DMS79 (cell line): ENCODE results near the gene GPR35.

Experiments
- DNase-seq: peaks from one replicate; lab custom pipeline; 2025; lab: John Stamatoyannopoulos, UW

GPR35 gene

GRCh38 chr2:240624950-240625621, at the start of gene GPR35:
TSS of gene GPR35 (plus strand) at chr2:240625480. CDS start at chr2:240629953, 4,473 bp downstream.
- DNase-seq, result no peak

- DNase-seq, result no peak
Observed at GRCh38 chr2:240576036-240576435, 49.2 kb upstream of the GPR35 start.

- DNase-seq, result no peak
Observed at GRCh38 chr2:240576436-240577205, 48.7 kb upstream of the GPR35 start.

GRCh38 chr2:240577281-240578109, 47.8 kb upstream of the GPR35 start:
- no peak for DNase-seq

GRCh38 chr2:240578110-240578450, 47.2 kb upstream of the GPR35 start:
- DNase-seq, result no peak

- no peak for DNase-seq
Observed at GRCh38 chr2:240578488-240578887, 46.8 kb upstream of the GPR35 start.

GRCh38 chr2:240579071-240579762, 46.1 kb upstream of the GPR35 start:
- no peak for DNase-seq

GRCh38 chr2:240579771-240580614, 45.3 kb upstream of the GPR35 start:
- peak; percentile 45 for DNase-seq

GRCh38 chr2:240581811-240582210, 43.5 kb upstream of the GPR35 start:
- no peak for DNase-seq

- DNase-seq, result no peak
Observed at GRCh38 chr2:240582781-240583180, 42.5 kb upstream of the GPR35 start.

GRCh38 chr2:240583774-240584173, 41.5 kb upstream of the GPR35 start:
- no peak for DNase-seq

GRCh38 chr2:240584486-240585031, 40.7 kb upstream of the GPR35 start:
- no peak for DNase-seq

GRCh38 chr2:240585101-240585500, 40.2 kb upstream of the GPR35 start:
- DNase-seq, result no peak

GRCh38 chr2:240585681-240586197, 39.5 kb upstream of the GPR35 start:
- no peak for DNase-seq

GRCh38 chr2:240586198-240586918, 38.9 kb upstream of the GPR35 start, which contains the start of gene CAPN10:
TSS of gene CAPN10 (plus strand) at chr2:240586734. CDS start at chr2:240586912, 178 bp downstream.
- DNase-seq, result peak; percentile 82

GRCh38 chr2:240586919-240587800, 38.1 kb upstream of the GPR35 start:
- DNase-seq, result peak; percentile 35

- DNase-seq, result no peak
Observed at GRCh38 chr2:240588006-240588655, 37.1 kb upstream of the GPR35 start.

- DNase-seq, result no peak
Observed at GRCh38 chr2:240588669-240589068, 36.6 kb upstream of the GPR35 start.
